H1 (cell line): ENCODE results near the gene DAPL1. TPM values are rescaled to one million over a fixed set of nuclear protein-coding genes. Genes with fewer than 3 reads are reported as not detected.

Source experiments
- CTCF ChIA-PET: fragments of 300-600 bp; sonication (Branson Sonifier 250); formaldehyde crosslinking; loops from one replicate; lab custom pipeline; 2021; ENCODE audit not compliant: partially characterized antibody; lab: Charles Lee
- POLR2A ChIA-PET: fragments of 300-600 bp; sonication (Branson Sonifier 250); formaldehyde crosslinking; loops from one replicate; lab custom pipeline; 2021; ENCODE audit warnings: inconsistent platforms; ENCODE audit not compliant: partially characterized antibody; lab: Charles Lee
- DNase-seq, 2 experiments: peaks; one replicate each; pipeline versions ENCODE4 v3.0.0 to v3.0.0-alpha.2; 2010 to 2022; ENCODE audit warnings: low spot score in 2 of 2, low read depth in 1 of 2, mixed read lengths in 1 of 2
- FAIRE-seq: peaks from 2 replicates; lab custom pipeline; 2011; peaks lifted over from hg19 to GRCh38; lab: Jason Lieb, UNC
- H2AFZ ChIP-seq: 2 replicates; pipeline ENCODE4 v1.8.1; 2012; ENCODE audit warnings: low read length, inconsistent platforms
- H2AK5ac ChIP-seq: 2 replicates; pipeline ENCODE4 v1.6.1; 2013; ENCODE audit warnings: low read depth, low read length
- H2BK120ac ChIP-seq: replicated peaks from 2 replicates; pipeline ENCODE3; 2013; ENCODE audit warnings: low read depth, low read length, inconsistent platforms
- H2BK12ac ChIP-seq: 2 replicates; pipeline ENCODE4 v1.6.1; 2013; ENCODE audit warnings: low read depth, low read length
- H2BK15ac ChIP-seq: 2 replicates; pipeline ENCODE4 v1.6.1; 2013; ENCODE audit warnings: low read length
- H2BK20ac ChIP-seq: 2 replicates; pipeline ENCODE4 v1.6.1; 2013; ENCODE audit warnings: low read length
- H2BK5ac ChIP-seq: 2 replicates; pipeline ENCODE4 v1.6.1; 2013; ENCODE audit warnings: low read depth, low read length
- H3K14ac ChIP-seq: 2 replicates; pipeline ENCODE4 v1.6.1; 2013; ENCODE audit warnings: inconsistent platforms; ENCODE audit not compliant: insufficient read length
- H3K18ac ChIP-seq: 2 replicates; pipeline ENCODE4 v1.6.1; 2013; ENCODE audit warnings: low read length; ENCODE audit errors: extremely low read depth
- H3K23ac ChIP-seq: 2 replicates; pipeline ENCODE4 v1.6.1; 2013; ENCODE audit warnings: inconsistent platforms; ENCODE audit not compliant: insufficient read length
- H3K23me2 ChIP-seq: 2 replicates; pipeline ENCODE4 v1.6.1; 2013; ENCODE audit warnings: low read depth, low read length
- H3K27ac ChIP-seq: 2 replicates; pipeline ENCODE4 v1.6.1; 2011; ENCODE audit warnings: low read depth, low read length, inconsistent platforms
- H3K27me3 ChIP-seq, 4 experiments: replicated peaks in 1 of 4; 1 replicate in 1 of 4; 2 replicates in 3 of 4; pipeline versions ENCODE4 v1.6.1 to v1.8.1; 2011 to 2013; ENCODE audit warnings: low read length in 3 of 4, mild to moderate bottlenecking in 3 of 4, inconsistent platforms in 2 of 4, mixed read lengths in 2 of 4, moderate library complexity in 1 of 4; ENCODE audit not compliant: control insufficient read depth in 3 of 4, insufficient read depth in 3 of 4; ENCODE audit errors: extremely low read depth in 1 of 4
- H3K36me3 ChIP-seq, 4 experiments: 2 replicates each; pipeline versions ENCODE4 v1.6.1 to v1.8.1; 2011 to 2013; ENCODE audit warnings: mild to moderate bottlenecking in 4 of 4, low read length in 3 of 4, moderate library complexity in 2 of 4, control low read depth in 1 of 4, inconsistent platforms in 1 of 4; ENCODE audit not compliant: insufficient read depth in 4 of 4, control insufficient read depth in 2 of 4
- H3K4ac ChIP-seq: replicated peaks from 2 replicates; pipeline ENCODE3; 2013; ENCODE audit warnings: low read length, low read depth, mixed read lengths, inconsistent platforms; ENCODE audit not compliant: insufficient read length
- H3K4me1 ChIP-seq, 4 experiments: replicated peaks in 1 of 4; 1 replicate in 1 of 4; 2 replicates in 3 of 4; pipeline versions ENCODE4 v1.6.1 to v1.8.1; 2011 to 2013; ENCODE audit warnings: low read length in 3 of 4, inconsistent platforms in 2 of 4, mixed read lengths in 1 of 4; ENCODE audit not compliant: insufficient read depth in 4 of 4, control insufficient read depth in 3 of 4
- H3K4me2 ChIP-seq, 2 experiments: 2 replicates each; pipeline versions ENCODE4 v1.6.1 to v1.8.1; 2011 to 2013; ENCODE audit warnings: low read depth in 2 of 2, low read length in 2 of 2, control low read depth in 1 of 2, inconsistent platforms in 1 of 2, mild to moderate bottlenecking in 1 of 2; ENCODE audit not compliant: insufficient read depth in 1 of 2
- H3K4me3 ChIP-seq, 4 experiments: fragments of 200-600, 300-600 bp in 1 of 4; sonication (generic), shearing (Covaris generic), sonication (Bioruptor Twin) in 1 of 4; 2 replicates each; pipeline versions ENCODE4 v1.5.1 to v1.8.1; 2011 to 2016; ENCODE audit warnings: low read length in 4 of 4, low read depth in 3 of 4, control low read depth in 2 of 4, inconsistent platforms in 2 of 4, mild to moderate bottlenecking in 2 of 4, mixed read lengths in 1 of 4, moderate library complexity in 1 of 4; ENCODE audit not compliant: insufficient read depth in 2 of 4; ENCODE audit errors: extremely low read depth in 1 of 4
- H3K56ac ChIP-seq: replicated peaks from 2 replicates; pipeline ENCODE3; 2013; ENCODE audit warnings: low read depth, mild to moderate bottlenecking, mixed read lengths, low read length, inconsistent platforms; ENCODE audit not compliant: insufficient read length
- H3K79me1 ChIP-seq: 2 replicates; pipeline ENCODE4 v1.6.1; 2013; ENCODE audit warnings: low read depth, low read length, control low read depth
- H3K79me2 ChIP-seq, 2 experiments: 2 replicates each; pipeline versions ENCODE4 v1.6.1 to v1.8.1; 2012 to 2013; ENCODE audit warnings: low read length in 2 of 2, mild to moderate bottlenecking in 2 of 2, inconsistent platforms in 1 of 2; ENCODE audit not compliant: insufficient read depth in 2 of 2, control insufficient read depth in 1 of 2
- H3K9ac ChIP-seq, 4 experiments: replicated peaks in 1 of 4; 1 replicate in 1 of 4; 2 replicates in 3 of 4; pipeline versions ENCODE4 v1.6.1 to v1.8.1; 2011 to 2013; ENCODE audit warnings: low read depth in 3 of 4, low read length in 3 of 4, control low read depth in 2 of 4, mild to moderate bottlenecking in 2 of 4, moderate library complexity in 2 of 4, inconsistent platforms in 1 of 4; ENCODE audit errors: extremely low read depth in 1 of 4
- H3K9me3 ChIP-seq, 2 experiments: 2 replicates each; pipeline versions ENCODE4 v1.6.1 to v1.8.1; 2012 to 2013; ENCODE audit warnings: mild to moderate bottlenecking in 2 of 2, moderate library complexity in 2 of 2, control low read depth in 1 of 2, inconsistent platforms in 1 of 2, low read depth in 1 of 2, low read length in 1 of 2, mixed read lengths in 1 of 2; ENCODE audit not compliant: insufficient read depth in 2 of 2
- H4K20me1 ChIP-seq, 2 experiments: replicated peaks in 1 of 2; 2 replicates each; pipeline versions ENCODE3 to v1.8.1; 2011 to 2013; ENCODE audit warnings: inconsistent platforms in 2 of 2, low read length in 2 of 2, mild to moderate bottlenecking in 1 of 2; ENCODE audit not compliant: insufficient read depth in 2 of 2, control insufficient read depth in 1 of 2
- H4K5ac ChIP-seq: 2 replicates; pipeline ENCODE4 v1.6.1; 2013; ENCODE audit warnings: low read length, low read depth, mixed read lengths, inconsistent platforms; ENCODE audit not compliant: insufficient read length
- H4K8ac ChIP-seq: 2 replicates; pipeline ENCODE4 v1.8.0; 2013; ENCODE audit warnings: mild to moderate bottlenecking, moderate library complexity, low read length, inconsistent platforms; ENCODE audit not compliant: insufficient read depth; ENCODE audit errors: extremely low read depth
- H4K91ac ChIP-seq: replicated peaks from 2 replicates; pipeline ENCODE3; 2013; ENCODE audit warnings: low read length, mixed read lengths, inconsistent platforms; ENCODE audit not compliant: insufficient read length
- TAF7 ChIP-seq: optimal IDR thresholded peaks from 2 replicates; pipeline ENCODE3; 2011; ENCODE audit warnings: low read depth, mild to moderate bottlenecking, inconsistent platforms, low read length, moderate library complexity, borderline replicate concordance
- WGBS, 2 experiments: shearing (Covaris generic) in 1 of 2; methylation state at CpG; one replicate each; pipeline versions ENCODE4 v1.1.6 to v1.1.7; 2013 to 2015; ENCODE audit warnings: low lambda C conversion rate in 2 of 2, mixed read lengths in 2 of 2, inconsistent platforms in 1 of 2, low coverage in 1 of 2, missing lambda C conversion rate in 1 of 2; ENCODE audit not compliant: insufficient replicate concordance in 2 of 2, insufficient coverage in 1 of 2, insufficient read length in 1 of 2; ENCODE audit errors: extremely low coverage in 1 of 2, missing lambda C conversion rate in 1 of 2; 5-methylcytosine and 5-hydroxymethylcytosine counted together
- polyA plus RNA-seq, 7 experiments: library from polyadenylated mRNA; depleted of rRNA in 3 of 7; stranded (reverse) in 5 of 7; unstranded in 2 of 7; fragments of >200 nt in 5 of 7; fragments of 200-250 nt in 2 of 7; gene quantifications; 1 replicate in 5 of 7; 2 replicates in 1 of 7; 4 replicates in 1 of 7; pipeline versions ENCODE4 v1.2.1 to v1.2.3, GENCODE V29; 2011 to 2013; ENCODE audit warnings: missing spikeins in 2 of 7, mixed read lengths in 2 of 7
- total RNA-seq: library from RNA; stranded (reverse); fragmentation: NEBNext Ultra II Directional; extraction: Animal tissue kit (Norgen Biotek cat#: 25700); gene quantifications from 2 replicates; pipeline ENCODE4 v1.2.1, GENCODE V29; 2021

DAPL1 gene
- total and polyA plus RNA-seq, 2 of the 8 experiments (the other 6 are each of a cell fraction or from before 2014, with no cell fraction given): not detected

DNA sequence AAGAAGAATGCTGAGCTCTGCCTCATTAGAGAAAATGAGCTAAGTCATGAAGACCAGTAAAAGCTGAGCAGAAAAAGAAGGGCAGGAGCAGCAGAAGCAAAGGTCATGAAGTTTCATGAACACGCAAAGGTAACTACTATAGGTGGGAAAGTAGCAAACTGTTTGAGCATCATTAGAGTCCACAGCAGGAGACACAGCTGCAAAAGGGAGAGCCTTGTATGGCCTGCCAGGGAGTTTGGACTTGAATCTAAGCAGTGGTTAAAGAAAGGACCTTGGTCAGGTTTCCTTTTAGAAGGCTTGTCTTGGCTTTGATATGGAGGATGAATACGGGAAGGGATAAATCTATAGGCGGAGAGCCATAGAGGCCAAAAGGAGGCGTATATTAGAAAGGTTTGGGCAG, 34.0 kb downstream of the DAPL1 start:
- no peak overlapping the region for H3K4me3 ChIP-seq
- no peak overlapping the region for H4K8ac ChIP-seq
- H4K5ac ChIP-seq: no peak overlapping the region
- DNase-seq (no peak), FAIRE-seq (no peak)
- H2BK20ac ChIP-seq: no peak overlapping the region
- H3K79me1 ChIP-seq: no peaks in the 10 kb centered on the region
- no peak overlapping the region for H3K4me2 ChIP-seq
- H2BK5ac ChIP-seq: no peak overlapping the region
- no peak overlapping the region for H3K4ac ChIP-seq
- no peak overlapping the region for H2AFZ ChIP-seq
- H4K91ac ChIP-seq: no peak overlapping the region
- no peak overlapping the region for H3K56ac ChIP-seq
- no peak overlapping the region for H3K23ac ChIP-seq
- no peaks in the 10 kb centered on the region for H3K23me2 ChIP-seq
- no peaks in the 10 kb centered on the region for H3K36me3 ChIP-seq
- no peak overlapping the region for H3K27ac ChIP-seq
- no peak overlapping the region for H3K9ac ChIP-seq
- no peaks in the 10 kb centered on the region for H3K79me2 ChIP-seq
- no peaks in the 10 kb centered on the region for H3K27me3 ChIP-seq
- no peak overlapping the region for H2BK120ac ChIP-seq
- no peak overlapping the region for H2AK5ac ChIP-seq
- no peak overlapping the region for H2BK12ac ChIP-seq
- POLR2A ChIA-PET: no interaction called here
- no peak overlapping the region for H3K14ac ChIP-seq
- H4K20me1 ChIP-seq: no peaks in the 10 kb centered on the region
- CTCF ChIA-PET: interaction anchor here (1.8 kb wide), 1 partner anchor 74 kb away, joined by 5 read pairs; no protein-coding TSS in a partner anchor
- WGBS, 2 experiments: 87% methylated on average over 4 of the region's 4 CpGs; no CpG with 5 or more reads in 1 of the 2 experiments
- no peak overlapping the region for H3K18ac ChIP-seq
- H2BK15ac ChIP-seq: no peak overlapping the region
- no peaks in the 10 kb centered on the region for H3K9me3 ChIP-seq
- H3K4me1 ChIP-seq: no peaks in the 10 kb centered on the region
- no peak for TF ChIP-seq TAF7
